Measurements from ENCODE around the gene SPRR2F.

DNA sequence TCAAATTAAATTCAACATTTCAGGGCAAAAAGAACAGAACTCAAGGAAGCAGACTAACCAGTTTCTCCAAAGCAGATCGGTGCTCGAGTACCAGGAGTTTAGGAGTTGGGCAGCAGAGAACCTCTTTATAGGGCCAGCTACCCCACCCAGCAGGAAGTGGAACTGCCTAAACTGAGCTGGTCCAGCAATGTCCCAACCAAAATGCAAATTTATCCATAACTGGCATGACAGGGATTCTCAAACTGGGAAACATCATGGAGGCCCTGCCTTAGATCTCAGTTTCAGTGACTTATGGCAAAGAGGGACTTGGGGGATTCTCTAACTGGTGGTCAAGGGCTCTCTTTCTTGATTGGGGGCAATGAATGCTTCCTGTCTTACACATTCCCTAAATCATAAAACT lies 41.8 kb downstream of the SPRR2F start, which contains the start of gene SPRR2B:
- TF ChIP-seq, protein P1, sequence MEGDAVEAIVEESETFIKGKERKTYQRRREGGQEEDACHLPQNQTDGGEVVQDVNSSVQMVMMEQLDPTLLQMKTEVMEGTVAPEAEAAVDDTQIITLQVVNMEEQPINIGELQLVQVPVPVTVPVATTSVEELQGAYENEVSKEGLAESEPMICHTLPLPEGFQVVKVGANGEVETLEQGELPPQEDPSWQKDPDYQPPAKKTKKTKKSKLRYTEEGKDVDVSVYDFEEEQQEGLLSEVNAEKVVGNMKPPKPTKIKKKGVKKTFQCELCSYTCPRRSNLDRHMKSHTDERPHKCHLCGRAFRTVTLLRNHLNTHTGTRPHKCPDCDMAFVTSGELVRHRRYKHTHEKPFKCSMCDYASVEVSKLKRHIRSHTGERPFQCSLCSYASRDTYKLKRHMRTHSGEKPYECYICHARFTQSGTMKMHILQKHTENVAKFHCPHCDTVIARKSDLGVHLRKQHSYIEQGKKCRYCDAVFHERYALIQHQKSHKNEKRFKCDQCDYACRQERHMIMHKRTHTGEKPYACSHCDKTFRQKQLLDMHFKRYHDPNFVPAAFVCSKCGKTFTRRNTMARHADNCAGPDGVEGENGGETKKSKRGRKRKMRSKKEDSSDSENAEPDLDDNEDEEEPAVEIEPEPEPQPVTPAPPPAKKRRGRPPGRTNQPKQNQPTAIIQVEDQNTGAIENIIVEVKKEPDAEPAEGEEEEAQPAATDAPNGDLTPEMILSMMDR (IDR thresholded peaks at IDR 0.05; ENCODE audit: extremely low read depth in 1 of 2, insufficient read depth in 1 of 2, low read depth in 1 of 2, low read length in 2 of 2) = no peak
- no peak for TF ChIP-seq EZH2 (IDR thresholded peaks at IDR 0.05; ENCODE audit: borderline replicate concordance, low read depth, low read length, severe bottlenecking)
- no peak for TF ChIP-seq POLR2A (IDR thresholded peaks at IDR 0.05; ENCODE audit: low read depth, low read length)
- no peak for TF ChIP-seq POLR2AphosphoS5 (IDR thresholded peaks at IDR 0.05; ENCODE audit: insufficient read depth, low read depth, low read length)
- TF ChIP-seq MYC (IDR thresholded peaks at IDR 0.05; ENCODE audit: low read depth, low read length) = no peak
- TF ChIP-seq JUN (IDR thresholded peaks at IDR 0.05; ENCODE audit: borderline replicate concordance, insufficient read depth, insufficient read length, low read depth) = no peak
- TF ChIP-seq MAX (IDR thresholded peaks at IDR 0.05; ENCODE audit: insufficient read depth, insufficient read length) = no peak
